Measurements from ENCODE around the gene SPANXN1. TPM values are rescaled to one million over a fixed set of nuclear protein-coding genes. Genes with fewer than 3 reads are reported as not detected.
"Not testable (repeated sequence)": the region's sequence is repeated elsewhere in the genome, so short reads cannot be mapped to it uniquely, and the experiment has no call there.

SPANXN1 gene, protein sequence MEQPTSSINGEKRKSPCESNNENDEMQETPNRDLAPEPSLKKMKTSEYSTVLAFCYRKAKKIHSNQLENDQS
- not detected for total RNA-seq

GRCh38 chrX:145247203-145247602 is at the start of gene SPANXN1:
SPANXN1 (plus strand) TSS chrX:145247503; CDS start chrX:145247587, 84 bp downstream.
- DNase-seq (ENCODE audit: low spot score); ATAC-seq; intact Hi-C loops (cut with DNase I): not testable (repeated sequence)

DNA sequence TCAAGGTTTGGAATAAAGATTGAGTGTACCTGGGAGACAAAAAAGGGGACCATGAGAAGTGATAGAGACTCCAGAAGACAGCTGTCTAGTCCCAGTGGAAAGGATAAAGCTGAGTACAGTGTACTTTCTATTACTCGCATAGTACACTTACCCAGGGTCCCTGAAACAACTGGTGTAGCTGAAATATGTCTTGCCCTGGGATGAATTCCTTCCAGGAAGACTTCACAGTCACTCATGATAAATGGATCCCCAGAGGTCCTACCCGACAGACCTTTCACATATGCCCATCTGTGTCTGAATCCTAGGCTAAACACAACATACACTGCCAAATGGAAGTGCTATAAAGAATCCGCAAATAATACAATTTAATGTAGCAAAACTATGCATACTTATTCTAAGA is 48.2 kb upstream of the SPANXN1 start:
- ATAC-seq = no peak
- intact Hi-C loops (cut with DNase I) = no loop called here
- no peak for DNase-seq (ENCODE audit: low spot score)

GRCh38 chrX:145213504-145213903 is 33.8 kb upstream of the SPANXN1 start:
- ATAC-seq (no peak), DNase-seq (ENCODE audit: low spot score) (no peak)
- intact Hi-C loops (cut with DNase I) = no loop called here

DNA sequence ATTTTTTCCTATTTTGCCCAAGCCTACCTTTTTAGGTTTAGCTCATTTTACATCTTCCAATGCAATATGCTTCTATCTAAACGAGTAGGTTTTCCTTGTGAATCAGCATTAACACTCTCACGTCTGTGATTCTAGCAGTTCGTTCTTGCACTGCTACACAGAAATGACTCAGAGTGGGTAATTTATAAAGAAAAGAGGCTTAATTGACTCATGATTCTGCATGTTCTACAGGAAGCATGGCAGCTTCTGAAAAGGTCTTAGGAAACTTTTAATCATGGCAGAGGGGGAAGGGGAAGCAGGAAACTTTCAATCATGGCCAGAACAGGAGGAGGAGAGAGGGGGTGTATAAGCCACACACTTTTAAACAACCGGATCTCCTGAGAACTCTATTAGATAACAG is 44.9 kb downstream of the SPANXN1 start:
- no peak for ATAC-seq
- intact Hi-C loops (cut with DNase I) = no loop called here
- DNase-seq (ENCODE audit: low spot score) = no peak

Data from sciatic nerve (tissue), 2 donors.